ENCODE data around the gene FAM98B.

DNA sequence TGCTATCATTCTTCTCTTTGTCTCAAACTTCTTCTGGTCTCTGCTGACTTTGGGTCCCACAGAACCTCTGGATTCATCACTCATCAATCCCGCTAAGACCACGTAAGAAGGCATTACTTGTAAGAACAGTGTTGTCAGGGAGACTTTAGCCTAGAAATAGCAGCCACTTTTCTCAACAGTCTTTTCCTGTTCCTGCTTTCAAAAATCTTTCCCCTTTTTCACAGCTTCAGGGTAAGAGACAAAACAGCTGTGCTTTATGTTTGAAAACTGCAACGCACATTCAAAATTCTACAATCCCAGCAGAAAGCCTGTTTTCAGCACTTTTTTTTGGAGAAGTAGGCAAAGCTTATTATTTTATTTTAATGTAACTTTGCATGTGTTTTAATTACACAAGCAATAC is 42.0 kb upstream of the FAM98B start:
- TF ChIP-seq GTF2F1 (IDR thresholded peaks at IDR 0.05; ENCODE audit: low read length) = no peak
- TF ChIP-seq FOXK1 (CRISPR knock-in tag; IDR thresholded peaks at IDR 0.05; ENCODE audit: borderline replicate concordance, low read depth) = no peak
- TF ChIP-seq, protein P1, sequence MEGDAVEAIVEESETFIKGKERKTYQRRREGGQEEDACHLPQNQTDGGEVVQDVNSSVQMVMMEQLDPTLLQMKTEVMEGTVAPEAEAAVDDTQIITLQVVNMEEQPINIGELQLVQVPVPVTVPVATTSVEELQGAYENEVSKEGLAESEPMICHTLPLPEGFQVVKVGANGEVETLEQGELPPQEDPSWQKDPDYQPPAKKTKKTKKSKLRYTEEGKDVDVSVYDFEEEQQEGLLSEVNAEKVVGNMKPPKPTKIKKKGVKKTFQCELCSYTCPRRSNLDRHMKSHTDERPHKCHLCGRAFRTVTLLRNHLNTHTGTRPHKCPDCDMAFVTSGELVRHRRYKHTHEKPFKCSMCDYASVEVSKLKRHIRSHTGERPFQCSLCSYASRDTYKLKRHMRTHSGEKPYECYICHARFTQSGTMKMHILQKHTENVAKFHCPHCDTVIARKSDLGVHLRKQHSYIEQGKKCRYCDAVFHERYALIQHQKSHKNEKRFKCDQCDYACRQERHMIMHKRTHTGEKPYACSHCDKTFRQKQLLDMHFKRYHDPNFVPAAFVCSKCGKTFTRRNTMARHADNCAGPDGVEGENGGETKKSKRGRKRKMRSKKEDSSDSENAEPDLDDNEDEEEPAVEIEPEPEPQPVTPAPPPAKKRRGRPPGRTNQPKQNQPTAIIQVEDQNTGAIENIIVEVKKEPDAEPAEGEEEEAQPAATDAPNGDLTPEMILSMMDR (CRISPR knock-in tag; IDR thresholded peaks at IDR 0.05) = no peak
- TF ChIP-seq, protein P2, sequence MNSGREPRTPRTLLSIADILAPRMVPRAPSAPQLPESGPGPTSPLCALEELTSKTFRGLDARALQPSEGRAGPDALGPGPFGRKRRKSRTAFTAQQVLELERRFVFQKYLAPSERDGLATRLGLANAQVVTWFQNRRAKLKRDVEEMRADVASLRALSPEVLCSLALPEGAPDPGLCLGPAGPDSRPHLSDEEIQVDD (CRISPR knock-in tag; IDR thresholded peaks at IDR 0.05; ENCODE audit: borderline replicate concordance) = no peak
- no peak for TF ChIP-seq PBX3 (CRISPR knock-in tag; IDR thresholded peaks at IDR 0.05; ENCODE audit: borderline replicate concordance)
- no peak for TF ChIP-seq GRHL1 (CRISPR knock-in tag; conservative IDR thresholded peaks at IDR 0.05)
- TF ChIP-seq PCBP1 (IDR thresholded peaks at IDR 0.05; ENCODE audit: borderline replicate concordance, low read depth, low read length) = no peak
- TF ChIP-seq POLR2A (IDR thresholded peaks at IDR 0.05; ENCODE audit: insufficient read depth in 1 of 2, low read depth in 2 of 2, low read length in 2 of 2) = no peak
- no peak for TF ChIP-seq ZNF883 (CRISPR knock-in tag; IDR thresholded peaks at IDR 0.05; ENCODE audit: not compliant biosample characterization)
- no peak for TF ChIP-seq ZNF44 (CRISPR knock-in tag; IDR thresholded peaks at IDR 0.05)
- no peak for TF ChIP-seq ZFP36 (IDR thresholded peaks at IDR 0.05; ENCODE audit: borderline replicate concordance, low read depth, low read length, partially characterized antibody)
- TF ChIP-seq, protein P3, sequence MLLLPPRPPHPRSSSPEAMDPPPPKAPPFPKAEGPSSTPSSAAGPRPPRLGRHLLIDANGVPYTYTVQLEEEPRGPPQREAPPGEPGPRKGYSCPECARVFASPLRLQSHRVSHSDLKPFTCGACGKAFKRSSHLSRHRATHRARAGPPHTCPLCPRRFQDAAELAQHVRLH (CRISPR knock-in tag; IDR thresholded peaks at IDR 0.05; ENCODE audit: borderline replicate concordance, low read depth) = no peak
- TF ChIP-seq ZNF234 (CRISPR knock-in tag; conservative IDR thresholded peaks at IDR 0.05) = no peak
